GM12878 (cell line): ENCODE data around the gene PTPN22. TPM values are rescaled to one million over a fixed set of nuclear protein-coding genes. Genes with fewer than 3 reads are reported as not detected.
"Not testable (repeated sequence)": the region's sequence is repeated elsewhere in the genome, so short reads cannot be mapped to it uniquely, and the experiment has no call there.

ENCODE experiments used
- ATAC-seq: fragments of 200-7000 bp; cut with Tn5 transposase; 3 replicates; pipeline ENCODE4 v1.9.1; 2020; ENCODE audit warnings: mild to moderate bottlenecking, moderate library complexity
- BruUV-seq: library from RNA; stranded (reverse); fragments of 400-500 nt; replicated peaks from 2 replicates; lab custom pipeline; 2021; lab: Mats Ljungman, UMichigan
- CTCF ChIA-PET: fragments of 300-600 bp; sonication (Branson Sonifier 250); formaldehyde crosslinking; extraction: SDS; loops from one replicate; lab custom pipeline; 2021; ENCODE audit warnings: inconsistent platforms; lab: Yijun Ruan, JAX
- POLR2A ChIA-PET: fragments of 350-600 bp; formaldehyde crosslinking; extraction: SDS; loops from one replicate; lab custom pipeline; 2021; ENCODE audit warnings: inconsistent platforms; lab: Charles Lee
- RAD21 ChIA-PET: fragments of 300-600 bp; sonication (Branson Sonifier 250); formaldehyde crosslinking; loops from one replicate; lab custom pipeline; 2023; ENCODE audit warnings: antibody characterized with exemption; ENCODE audit not compliant: unreplicated experiment; lab: Charles Lee
- SMC1A ChIA-PET: fragments of 300-600 bp; sonication (Branson Sonifier 250); formaldehyde crosslinking; loops from one replicate; lab custom pipeline; 2023; ENCODE audit not compliant: unreplicated experiment, uncharacterized antibody; lab: Charles Lee
- DNase-seq: peaks from one replicate; pipeline ENCODE4 v3.0.0-alpha.2; 2011; ENCODE audit warnings: low read depth, low spot score
- FAIRE-seq: peaks from 3 replicates; lab custom pipeline; 2011; peaks lifted over from hg19 to GRCh38; lab: Jason Lieb, UNC
- H2AFZ ChIP-seq: 2 replicates; pipeline ENCODE4 v1.6.0; 2011; ENCODE audit warnings: low read depth, low read length, control low read depth; ENCODE audit not compliant: control insufficient read depth
- H3K27ac ChIP-seq: 2 replicates; pipeline ENCODE4 v1.5.1; 2011; ENCODE audit warnings: control low read depth; ENCODE audit not compliant: control insufficient read depth, insufficient read depth
- H3K27me3 ChIP-seq, 2 experiments: replicated peaks in 1 of 2; 2 replicates each; pipeline versions ENCODE4 v1.6.0 to v1.6.1; 2011; ENCODE audit warnings: low read length in 1 of 2; ENCODE audit not compliant: control insufficient read depth in 2 of 2, insufficient read depth in 2 of 2
- H3K36me3 ChIP-seq, 2 experiments: 2 replicates each; pipeline ENCODE4 v1.5.1; 2011; ENCODE audit warnings: low read length in 1 of 2; ENCODE audit not compliant: control insufficient read depth in 2 of 2, insufficient read depth in 2 of 2
- H3K4me1 ChIP-seq: 2 replicates; pipeline ENCODE4 v1.6.1; 2011; ENCODE audit warnings: mild to moderate bottlenecking, low read length, moderate library complexity, mixed read lengths; ENCODE audit not compliant: control insufficient read depth, insufficient read depth
- H3K4me2 ChIP-seq: 2 replicates; pipeline ENCODE4 v1.6.0; 2011; ENCODE audit warnings: control low read depth; ENCODE audit not compliant: control insufficient read depth, insufficient read depth
- H3K4me3 ChIP-seq: fragments of 200-600 bp; sonication (generic); 2 replicates; pipeline ENCODE4 v1.5.1; 2016
- H3K79me2 ChIP-seq: 2 replicates; pipeline ENCODE4 v1.6.0; 2011; ENCODE audit warnings: low read length; ENCODE audit not compliant: control insufficient read depth, insufficient read depth
- H3K9ac ChIP-seq: 2 replicates; pipeline ENCODE4 v1.8.0; 2011; ENCODE audit warnings: low read length, control low read depth, mixed read lengths; ENCODE audit not compliant: control insufficient read depth, insufficient read depth
- H3K9me3 ChIP-seq: replicated peaks from 3 replicates; pipeline ENCODE4 v1.5.1; 2011; ENCODE audit warnings: mild to moderate bottlenecking, low read length; ENCODE audit not compliant: control insufficient read depth, insufficient read depth
- H4K20me1 ChIP-seq: 2 replicates; pipeline ENCODE4 v1.6.0; 2011; ENCODE audit not compliant: control insufficient read depth, insufficient read depth
- CHD2 ChIP-seq: IDR thresholded peaks from 2 replicates; pipeline ENCODE4 v1.6.1; 2011; ENCODE audit warnings: low read depth, low read length, improper control_type of control experiment, borderline replicate concordance
- CREM ChIP-seq: IDR thresholded peaks from 2 replicates; pipeline ENCODE4 v1.6.1; 2014; ENCODE audit warnings: antibody characterized with exemption, low read depth
- LARP7 ChIP-seq: fragments of 450-650 bp; IDR thresholded peaks from 2 replicates; pipeline ENCODE4 v1.6.1; 2017; ENCODE audit warnings: mild to moderate bottlenecking
- MTA3 ChIP-seq: IDR thresholded peaks from 2 replicates; pipeline ENCODE4 v1.6.1; 2012; ENCODE audit warnings: low read length, inconsistent platforms, borderline replicate concordance
- NKRF ChIP-seq: fragments of 450-650 bp; conservative IDR thresholded peaks from 2 replicates; pipeline ENCODE4 v1.6.1; 2017; ENCODE audit warnings: mild to moderate bottlenecking, moderate library complexity
- NR2C2 ChIP-seq: IDR thresholded peaks from 2 replicates; pipeline ENCODE4 v1.6.1; 2011; ENCODE audit warnings: borderline replicate concordance, low read depth; ENCODE audit not compliant: control insufficient read depth, insufficient read length
- POLR2AphosphoS2 ChIP-seq: IDR thresholded peaks from 2 replicates; pipeline ENCODE4 v1.6.1; 2011; ENCODE audit warnings: low read depth, mild to moderate bottlenecking, low read length, improper control_type of control experiment, moderate library complexity
- RFX5 ChIP-seq: IDR thresholded peaks from 2 replicates; pipeline ENCODE4 v1.6.1; 2011; ENCODE audit warnings: low read depth, low read length, improper control_type of control experiment
- SREBF1 ChIP-seq: IDR thresholded peaks from 2 replicates; pipeline ENCODE4 v1.6.1; 2012; ENCODE audit warnings: mild to moderate bottlenecking, low read length
- USF2 ChIP-seq: IDR thresholded peaks from 2 replicates; pipeline ENCODE4 v1.6.1; 2011; ENCODE audit warnings: low read depth, low read length, improper control_type of control experiment, borderline replicate concordance
- ZNF384 ChIP-seq: IDR thresholded peaks from 2 replicates; pipeline ENCODE4 v1.6.1; 2012; ENCODE audit warnings: low read depth, mild to moderate bottlenecking, low read length, improper control_type of control experiment, borderline replicate concordance
- WGBS: methylation state at CpG from one replicate; pipeline ENCODE4 v1.1.6; 2016; ENCODE audit warnings: low lambda C conversion rate; ENCODE audit not compliant: insufficient replicate concordance, insufficient coverage; ENCODE audit errors: missing lambda C conversion rate; 5-methylcytosine and 5-hydroxymethylcytosine counted together
- in situ Hi-C: fragments of 300-500 bp; cut with MboI; formaldehyde crosslinking; loops from 9 replicates; pipeline ENCODE4 v1.14.3; 2018; ENCODE audit warnings: mixed read lengths
- intact Hi-C: fragments of 100-400 bp; cut with micrococcal nuclease; formaldehyde crosslinking; loops from one replicate; pipeline ENCODE4 v1.14.2; 2022; ENCODE audit not compliant: unreplicated experiment
- polyA plus RNA-seq, 11 experiments: library from polyadenylated mRNA; depleted of rRNA in 4 of 11; unstranded in 6 of 11; stranded (reverse) in 5 of 11; fragments of >200 nt; fragmentation: Nextera tagmentation in 4 of 11; fragmentation: Illumina TruSeq in 1 of 11; extraction: Ambion mirVana in 4 of 11; extraction: Trizol in 1 of 11; gene quantifications; 1 replicate in 1 of 11; 2 replicates in 10 of 11; pipeline versions ENCODE4 v1.2.1 to v1.2.3, GENCODE V29; 2011 to 2016; ENCODE audit warnings: inconsistent platforms in 2 of 11, missing spikeins in 2 of 11, low read depth in 1 of 11
- total RNA-seq, 4 experiments: library from RNA; depleted of rRNA in 3 of 4; stranded (reverse); fragments of >200 nt in 3 of 4; fragmentation: Illumina TruSeq in 1 of 4; extraction: Trizol in 1 of 4; gene quantifications; 2 replicates each; pipeline versions ENCODE4 v1.2.1 to v1.2.3, GENCODE V29; 2013 to 2021
- TF ChIP-seq, protein P1 (sequence below): IDR thresholded peaks from 2 replicates; pipeline ENCODE4 v1.6.1; 2012; ENCODE audit warnings: low read length, inconsistent platforms

The PTPN22 gene
- total and polyA plus RNA-seq, 10 of the 15 experiments (the other 5 are each of a cell fraction or from before 2014, with no cell fraction given), result 22.8 to 65.1 (median 44.9) TPM

- no peak overlapping the region for H2AFZ ChIP-seq
- H3K9me3 ChIP-seq, result no peaks in the 10 kb centered on the region
- no peaks in the 10 kb centered on the region for H4K20me1 ChIP-seq
- ChIA-PET POLR2A (no interaction called here), CTCF (interaction anchor here (0.7 kb wide), 1 partner anchor 22 kb away, joined by 3 read pairs; no protein-coding TSS in a partner anchor), RAD21 (interaction anchor here (7.1 kb wide), 1 partner anchor 24 kb away, joined by 189 read pairs; no protein-coding TSS in a partner anchor), SMC1A (interaction anchor here (0.5 to 17.4 kb wide), 2 partner anchors 25 to 27 kb away, joined by 3 to 396 read pairs; partner anchors contain the start of gene BCL2L15)
- BruUV-seq, result no TSS peak
- no peak overlapping the region for H3K4me2 ChIP-seq
- no peaks in the 10 kb centered on the region for H3K27me3 ChIP-seq
- H3K4me1 ChIP-seq, result peaks cover 21% of the 10 kb centered on the region
- H3K4me3 ChIP-seq, result no peak overlapping the region
- ATAC-seq (no peak), FAIRE-seq (no peak), DNase-seq (no peak)
- in situ Hi-C loops, result no loop called here
- intact Hi-C loops, result no loop called here
- no peak overlapping the region for H3K9ac ChIP-seq
- WGBS, result 96% methylated on average over 1 of the region's 1 CpG
- H3K36me3 ChIP-seq, result peaks cover 0 to 24% of the 10 kb centered on the region in 2 experiments; a peak in 2 of 4 replicates
- no peak overlapping the region for H3K27ac ChIP-seq
- TF ChIP-seq ZNF384 (no peak), RFX5 (no peak), CREM (no peak), LARP7 (no peak), NR2C2 (no peak), CHD2 (no peak), POLR2AphosphoS2 (no peak), NKRF (no peak), USF2 (no peak), SREBF1 (no peak), MTA3 (no peak)
- TF ChIP-seq, protein P1, sequence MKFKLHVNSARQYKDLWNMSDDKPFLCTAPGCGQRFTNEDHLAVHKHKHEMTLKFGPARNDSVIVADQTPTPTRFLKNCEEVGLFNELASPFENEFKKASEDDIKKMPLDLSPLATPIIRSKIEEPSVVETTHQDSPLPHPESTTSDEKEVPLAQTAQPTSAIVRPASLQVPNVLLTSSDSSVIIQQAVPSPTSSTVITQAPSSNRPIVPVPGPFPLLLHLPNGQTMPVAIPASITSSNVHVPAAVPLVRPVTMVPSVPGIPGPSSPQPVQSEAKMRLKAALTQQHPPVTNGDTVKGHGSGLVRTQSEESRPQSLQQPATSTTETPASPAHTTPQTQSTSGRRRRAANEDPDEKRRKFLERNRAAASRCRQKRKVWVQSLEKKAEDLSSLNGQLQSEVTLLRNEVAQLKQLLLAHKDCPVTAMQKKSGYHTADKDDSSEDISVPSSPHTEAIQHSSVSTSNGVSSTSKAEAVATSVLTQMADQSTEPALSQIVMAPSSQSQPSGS, result no peak
- no peaks in the 10 kb centered on the region; the same call in none of the 2 replicates for H3K79me2 ChIP-seq
Measured at GRCh38 chr1:113854234-113854633, 17.3 kb downstream of the PTPN22 start.

- CTCF ChIA-PET, DNase-seq, in situ Hi-C loops, ATAC-seq, H3K4me1 ChIP-seq, BruUV-seq, H3K4me2 ChIP-seq, H3K4me3 ChIP-seq, H4K20me1 ChIP-seq, RAD21 ChIA-PET, H3K9ac ChIP-seq, H3K27me3 ChIP-seq, H3K79me2 ChIP-seq, intact Hi-C loops, SMC1A ChIA-PET, H2AFZ ChIP-seq, FAIRE-seq, H3K27ac ChIP-seq, H3K9me3 ChIP-seq: not testable (repeated sequence)
- peaks cover 0 to 24% of the 10 kb centered on the region in 2 experiments; a peak in 2 of 4 replicates for H3K36me3 ChIP-seq
- WGBS, result 94% methylated on average over 6 of the region's 6 CpGs
- POLR2A ChIA-PET, result interaction anchor here (0.6 kb wide), 1 partner anchor 28 kb away, joined by 3 read pairs; no protein-coding TSS in a partner anchor
Measured at GRCh38 chr1:113852694-113853093, 18.8 kb downstream of the PTPN22 start.
